ENCODE measurements around the gene ECSIT.

The ECSIT gene

GRCh38 chr19:11550265-11550664, 21.3 kb upstream of the ECSIT start:
- in situ Hi-C loops (cut with HindIII; ENCODE audit: low sequenced_read_pairs) = no loop called here

- in situ Hi-C loops (cut with HindIII; ENCODE audit: low sequenced_read_pairs) = no loop called here
Observed at GRCh38 chr19:11549386-11549953, 20.5 kb upstream of the ECSIT start.

DNA sequence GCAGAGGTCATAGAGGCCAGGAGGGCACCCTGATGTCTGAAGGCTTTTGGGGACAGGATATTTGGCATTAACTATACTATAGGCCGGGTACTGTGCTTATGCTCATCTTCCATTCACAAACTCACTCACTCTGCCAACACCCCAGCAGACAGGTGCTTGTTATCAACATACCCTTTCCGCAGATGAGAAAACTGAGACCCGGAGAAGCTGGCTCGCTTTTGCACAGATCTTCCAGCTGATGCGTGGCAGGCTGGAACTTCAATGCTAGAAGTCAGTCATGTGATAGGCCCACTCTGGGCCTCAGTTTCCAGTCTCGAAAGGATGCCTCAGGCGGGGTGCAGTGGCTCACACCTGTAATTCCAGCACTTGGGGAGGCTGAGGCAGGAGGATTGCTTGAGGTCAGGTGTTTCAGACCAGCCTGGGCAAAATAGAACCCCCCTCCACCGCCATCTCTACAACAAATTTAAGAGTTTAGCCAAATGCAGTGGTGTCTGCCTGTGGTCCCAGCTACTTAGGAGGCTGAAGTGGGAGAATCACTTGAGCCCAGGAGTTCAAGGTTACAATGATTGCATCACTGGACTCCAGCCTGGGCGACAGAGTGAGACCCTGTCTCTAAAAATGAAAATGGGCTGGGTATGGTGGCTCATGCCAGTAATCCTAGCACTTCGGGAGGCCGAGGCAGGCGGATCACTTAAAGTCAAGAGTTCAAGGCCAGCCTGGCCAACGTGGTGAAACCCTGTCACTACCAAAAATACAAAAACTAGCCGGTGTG, 19.2 kb upstream of the ECSIT start:
- in situ Hi-C loops (cut with HindIII; ENCODE audit: low sequenced_read_pairs) = no loop called here

DNA sequence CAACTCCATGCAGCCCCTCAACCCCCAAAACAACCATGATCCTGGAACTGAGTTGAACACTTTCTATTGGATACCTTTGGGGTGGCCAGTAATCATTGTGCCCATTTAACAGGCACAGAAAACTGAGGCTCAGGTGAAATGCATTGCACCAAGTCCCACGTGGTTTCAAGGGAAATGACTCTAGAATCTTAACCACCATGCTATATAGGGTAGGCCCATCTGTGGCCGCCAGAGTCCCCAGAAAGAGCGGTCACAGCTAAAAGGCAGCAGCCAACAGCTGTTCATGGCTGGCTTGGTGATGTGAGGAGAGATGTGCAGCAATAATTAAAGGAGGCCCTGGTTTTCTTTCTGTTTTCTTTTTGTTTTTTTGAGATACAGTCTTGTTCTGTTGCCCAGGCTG, 12.3 kb upstream of the ECSIT start:
- in situ Hi-C loops (cut with HindIII; ENCODE audit: low sequenced_read_pairs) = no loop called here

DNA sequence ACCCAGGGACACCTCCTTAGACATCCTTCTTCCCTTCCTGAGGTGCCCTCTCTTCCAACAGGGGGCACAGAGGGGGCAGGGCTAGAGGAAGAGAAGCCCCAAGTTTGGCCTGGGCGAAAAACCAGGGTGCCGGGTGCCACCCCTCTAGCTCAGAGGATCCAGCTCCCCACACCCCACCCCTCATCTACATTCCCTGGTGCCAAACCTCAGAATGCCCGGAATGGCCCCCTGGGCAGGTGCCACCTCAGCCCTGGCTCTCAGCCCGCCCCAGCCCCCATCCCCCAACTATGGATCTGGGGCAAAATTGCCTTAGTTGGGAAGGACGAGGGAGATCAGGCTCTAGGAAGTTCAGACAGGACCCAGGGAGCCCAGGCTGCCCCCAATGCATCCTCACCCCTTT, 11.7 kb upstream of the ECSIT start:
- in situ Hi-C loops (cut with HindIII; ENCODE audit: low sequenced_read_pairs) = no loop called here

- in situ Hi-C loops (cut with HindIII; ENCODE audit: low sequenced_read_pairs) = no loop called here
Observed at GRCh38 chr19:11539495-11540365, 10.8 kb upstream of the ECSIT start.

DNA sequence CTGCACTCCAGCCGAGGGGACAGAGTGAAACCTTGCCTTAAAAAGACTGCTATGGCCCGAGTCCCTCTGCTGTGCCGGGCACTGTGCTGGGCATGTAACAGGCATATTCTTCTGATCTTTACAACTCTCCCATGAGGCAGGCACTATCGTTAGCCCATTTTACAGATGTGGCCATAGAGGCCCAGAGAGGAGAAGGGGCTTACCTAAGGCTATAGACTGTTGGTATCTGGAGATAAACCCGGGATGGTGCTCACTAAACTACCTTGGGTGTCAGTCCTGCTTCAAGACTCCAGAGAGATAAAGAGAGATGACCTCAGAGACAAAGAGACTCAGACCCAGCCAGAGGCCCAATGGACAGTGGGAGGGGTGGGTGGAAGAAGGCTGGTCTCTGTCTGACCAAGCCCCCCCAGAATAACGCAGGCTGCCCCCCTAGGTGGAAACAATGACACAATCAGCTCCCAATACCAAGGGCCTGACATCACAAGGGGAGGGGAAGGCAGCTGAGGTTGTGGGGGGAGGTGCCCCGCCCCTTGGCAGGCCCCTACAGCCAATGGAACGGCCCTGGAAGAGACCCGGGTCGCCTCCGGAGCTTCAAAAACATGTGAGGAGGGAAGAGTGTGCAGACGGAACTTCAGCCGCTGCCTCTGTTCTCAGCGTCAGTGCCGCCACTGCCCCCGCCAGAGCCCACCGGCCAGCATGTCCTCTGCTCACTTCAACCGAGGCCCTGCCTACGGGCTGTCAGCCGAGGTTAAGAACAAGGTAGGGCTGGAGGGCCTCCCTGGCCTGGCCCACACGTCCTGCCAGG, 9.5 kb upstream of the ECSIT start, which contains the start of gene CNN1:
CNN1 (plus strand) TSS at position 620 of the 805 bp plus-strand sequence; CDS start at position 697, 77 bp downstream.
- in situ Hi-C loops (cut with HindIII; ENCODE audit: low sequenced_read_pairs) = no loop called here

- in situ Hi-C loops (cut with HindIII; ENCODE audit: low sequenced_read_pairs) = no loop called here
Observed at GRCh38 chr19:11535792-11536595, 7.1 kb upstream of the ECSIT start.

DNA sequence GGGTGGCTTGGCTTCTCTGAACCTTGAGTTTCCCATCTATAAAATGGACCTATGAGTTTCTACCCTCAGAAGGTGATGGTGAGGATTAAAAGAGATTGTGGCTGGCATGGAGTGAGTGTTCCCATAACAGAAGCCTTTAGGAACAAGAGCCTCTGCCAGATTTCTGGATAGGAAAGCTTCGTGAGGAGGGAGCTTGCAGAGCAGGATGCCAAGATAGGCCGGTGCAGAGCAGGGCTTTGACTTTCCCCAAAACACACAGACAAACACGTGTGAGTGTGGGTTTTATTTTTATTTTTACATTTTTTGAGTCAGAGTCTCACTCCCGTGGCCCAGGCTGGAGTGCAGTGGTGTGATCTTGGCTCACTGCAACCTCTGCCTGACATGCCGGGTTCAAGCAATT, 6.0 kb upstream of the ECSIT start:
- in situ Hi-C loops (cut with HindIII; ENCODE audit: low sequenced_read_pairs) = no loop called here

DNA sequence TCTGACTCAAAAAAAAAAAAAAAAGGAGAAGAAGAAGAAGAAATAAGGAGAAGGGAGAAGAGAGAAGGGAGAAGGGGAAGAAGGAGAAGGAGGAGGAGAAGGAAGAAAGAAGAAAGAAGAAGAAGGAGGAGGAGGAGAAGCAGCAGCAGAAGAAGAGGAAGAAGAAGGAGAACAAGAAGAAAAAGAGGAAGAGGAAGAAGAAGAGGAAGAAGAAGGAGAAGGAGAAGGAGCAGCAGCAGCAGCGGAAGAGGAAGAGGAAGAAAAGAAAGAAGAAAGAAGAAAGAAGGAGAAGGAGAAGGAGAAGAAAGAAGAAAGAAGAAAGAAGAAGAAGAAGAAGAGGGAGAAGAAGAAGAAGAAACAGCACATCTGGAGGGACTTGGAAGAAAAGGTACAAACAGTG, 5.6 kb upstream of the ECSIT start:
- in situ Hi-C loops (cut with HindIII; ENCODE audit: low sequenced_read_pairs) = no loop called here

GRCh38 chr19:11530432-11530831, 1.5 kb upstream of the ECSIT start:
- in situ Hi-C loops (cut with HindIII; ENCODE audit: low sequenced_read_pairs) = no loop called here

- in situ Hi-C loops (cut with HindIII; ENCODE audit: low sequenced_read_pairs) = no loop called here
Observed at GRCh38 chr19:11519138-11519537, 9.8 kb downstream of the ECSIT start.

GRCh38 chr19:11513946-11514345, 15.0 kb downstream of the ECSIT start:
- in situ Hi-C loops (cut with HindIII; ENCODE audit: low sequenced_read_pairs) = no loop called here

- in situ Hi-C loops (cut with HindIII; ENCODE audit: low sequenced_read_pairs) = no loop called here
Observed at GRCh38 chr19:11510444-11510843, 18.5 kb downstream of the ECSIT start.

GRCh38 chr19:11507370-11508078, 21.4 kb downstream of the ECSIT start:
- in situ Hi-C loops (cut with HindIII; ENCODE audit: low sequenced_read_pairs) = no loop called here

GRCh38 chr19:11506967-11507366, 22.0 kb downstream of the ECSIT start:
- in situ Hi-C loops (cut with HindIII; ENCODE audit: low sequenced_read_pairs) = no loop called here

DNA sequence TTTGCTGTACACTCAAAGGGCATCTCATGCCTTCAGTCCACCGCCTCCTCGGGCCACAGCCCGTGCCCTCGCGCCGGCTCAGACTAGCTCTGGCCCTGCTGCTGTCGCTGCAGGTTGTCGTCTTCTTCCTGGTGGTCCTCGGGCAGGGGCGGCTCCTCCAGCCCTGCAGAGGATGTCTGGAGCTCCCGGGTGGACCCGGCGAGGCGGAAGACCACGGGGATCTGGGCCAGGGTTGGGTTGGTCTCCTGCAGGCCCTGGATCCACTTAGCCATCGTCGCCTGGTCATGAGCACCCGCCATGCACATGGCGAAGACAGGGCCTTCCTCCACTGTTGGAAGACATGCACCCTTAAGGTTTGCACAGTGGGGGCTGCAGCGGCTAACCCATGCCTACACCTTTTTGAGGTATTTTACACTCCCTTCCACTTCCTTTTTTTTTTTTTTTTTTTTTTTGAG, 22.8 kb downstream of the ECSIT start:
- in situ Hi-C loops (cut with HindIII; ENCODE audit: low sequenced_read_pairs) = no loop called here

DNA sequence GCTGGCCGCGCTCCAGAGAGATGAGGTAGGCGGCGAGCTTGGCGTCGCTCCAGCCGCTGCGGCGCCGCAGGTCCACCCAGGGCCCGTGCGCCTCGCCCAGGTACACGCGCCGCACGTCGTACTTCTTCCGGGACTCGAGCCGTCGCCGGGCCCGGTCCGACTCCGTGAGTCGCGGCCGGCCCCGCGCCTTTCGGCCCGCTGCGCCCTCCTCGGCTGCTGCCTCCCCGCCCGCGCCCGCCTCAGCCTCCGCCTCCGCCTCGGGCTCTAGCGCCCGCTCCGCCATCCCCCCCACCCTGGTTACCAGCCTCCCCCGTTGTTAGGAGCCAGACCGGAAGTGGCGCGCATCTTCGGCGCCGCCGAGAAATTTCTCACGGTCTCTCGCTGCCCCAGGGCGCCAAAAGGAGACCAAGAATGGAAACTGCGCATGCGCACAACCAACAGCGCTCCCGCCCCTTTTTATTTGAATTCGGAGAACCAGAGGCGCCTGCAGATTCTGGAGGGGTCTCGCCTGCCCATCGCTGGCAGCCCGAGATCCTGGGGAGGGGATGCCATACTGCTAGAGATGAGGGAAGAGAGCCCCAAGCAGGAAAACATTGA, 23.3 kb downstream of the ECSIT start, which contains the start of gene ZNF653:
ZNF653 (minus strand) TSS at position 336 of the 597 bp plus-strand sequence; CDS start at position 283, 53 bp downstream.
- in situ Hi-C loops (cut with HindIII; ENCODE audit: low sequenced_read_pairs) = no loop called here

DNA sequence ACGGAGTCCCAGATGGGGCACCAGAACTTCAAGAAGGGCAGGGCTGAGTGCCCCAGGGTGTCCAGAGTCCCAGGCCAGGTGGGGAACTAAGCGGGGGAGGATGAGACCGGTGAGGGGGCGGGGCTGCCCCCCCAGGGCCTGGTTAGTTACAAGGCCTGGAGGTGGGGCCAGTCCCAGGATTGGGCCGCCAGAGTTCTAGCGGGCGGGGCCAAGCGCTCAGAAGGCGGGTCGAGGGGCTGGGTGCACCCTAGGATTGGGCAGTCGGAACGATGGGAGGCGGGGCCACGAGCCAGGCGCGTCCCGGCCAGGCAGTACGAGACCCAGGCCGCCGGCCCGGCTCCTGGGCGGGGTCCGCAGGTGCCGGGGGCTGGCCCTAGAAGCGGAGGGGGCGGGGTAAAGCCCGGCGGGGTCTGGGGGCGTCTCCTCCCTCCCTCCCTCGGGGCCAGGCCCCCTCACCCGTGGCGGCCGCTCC, 23.9 kb downstream of the ECSIT start:
- in situ Hi-C loops (cut with HindIII; ENCODE audit: low sequenced_read_pairs) = no loop called here
